Liver (tissue), 3 donors: ENCODE results near the gene DPF3.

ENCODE experiments used
- RAD21 ChIP-seq, 2 donors: IDR thresholded peaks; 2 replicates each; pipeline ENCODE4 v1.6.1; 2016; ENCODE audit warnings: antibody characterized with exemption in 2 of 2, mild to moderate bottlenecking in 2 of 2
- SP1 ChIP-seq: IDR thresholded peaks from 2 replicates; pipeline ENCODE4 v1.6.1; 2018; ENCODE audit warnings: antibody characterized with exemption, mild to moderate bottlenecking
- TAF1 ChIP-seq: conservative IDR thresholded peaks from 2 replicates; pipeline ENCODE4 v1.6.1; 2016; ENCODE audit warnings: antibody characterized with exemption, mild to moderate bottlenecking
- YY1 ChIP-seq: IDR thresholded peaks from 2 replicates; pipeline ENCODE4 v1.6.1; 2016; ENCODE audit warnings: antibody characterized with exemption, mild to moderate bottlenecking
- TF ChIP-seq, protein P1 (sequence below): fragments of 150-350 bp; IDR thresholded peaks from 2 replicates; pipeline ENCODE4 v1.5.1; 2017; ENCODE audit warnings: improper control_type of control experiment, low read depth, low read length; ENCODE audit not compliant: missing input control
- TF ChIP-seq, protein P2 (sequence below): IDR thresholded peaks from 2 replicates; pipeline ENCODE4 v1.6.1; 2016; ENCODE audit warnings: antibody characterized with exemption, mild to moderate bottlenecking
- TF ChIP-seq, protein P3 (sequence below): IDR thresholded peaks from 2 replicates; pipeline ENCODE4 v1.6.1; 2016; ENCODE audit warnings: antibody characterized with exemption
- donor health status: healthy.
- donor health status: healthy.

DNA sequence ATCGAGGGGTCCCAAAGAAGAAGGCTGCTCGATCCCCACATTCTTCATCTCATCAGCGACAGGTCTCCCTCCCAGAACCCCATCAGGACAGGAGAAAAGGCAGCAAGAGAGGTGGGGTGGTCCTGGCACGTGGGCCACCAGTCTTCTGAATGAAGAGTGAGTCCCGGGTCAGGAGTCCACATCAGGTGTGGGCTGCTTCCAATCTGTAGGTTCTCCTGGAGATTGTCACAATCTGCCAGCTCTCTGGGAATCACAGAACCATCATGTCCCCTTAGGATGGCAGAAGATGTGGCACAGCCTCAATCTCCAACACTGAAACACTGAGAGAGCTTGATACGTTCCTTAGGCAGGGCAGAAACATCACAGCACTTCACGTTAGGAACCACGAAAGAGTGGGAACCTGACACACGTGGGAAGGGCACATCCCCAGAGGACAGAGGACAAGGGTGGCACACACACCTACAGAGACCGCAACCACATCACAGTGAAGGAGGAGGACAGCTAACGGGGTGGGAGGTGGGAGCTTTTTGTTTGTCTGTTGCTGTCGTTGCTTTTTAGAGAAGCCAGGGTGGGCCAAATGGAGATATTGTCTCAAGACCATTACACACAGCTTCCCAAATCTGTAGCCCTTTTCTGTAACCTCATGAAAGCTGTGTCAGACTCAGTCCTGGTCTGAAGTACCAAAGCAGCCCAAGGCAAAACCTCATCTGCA, 284.5 kb downstream of the DPF3 start:
- TF ChIP-seq RAD21 (IDR thresholded peaks at IDR 0.05) (no peak), YY1 (no peak), SP1 (no peak), TAF1 (no peak)
- TF ChIP-seq, protein P1, sequence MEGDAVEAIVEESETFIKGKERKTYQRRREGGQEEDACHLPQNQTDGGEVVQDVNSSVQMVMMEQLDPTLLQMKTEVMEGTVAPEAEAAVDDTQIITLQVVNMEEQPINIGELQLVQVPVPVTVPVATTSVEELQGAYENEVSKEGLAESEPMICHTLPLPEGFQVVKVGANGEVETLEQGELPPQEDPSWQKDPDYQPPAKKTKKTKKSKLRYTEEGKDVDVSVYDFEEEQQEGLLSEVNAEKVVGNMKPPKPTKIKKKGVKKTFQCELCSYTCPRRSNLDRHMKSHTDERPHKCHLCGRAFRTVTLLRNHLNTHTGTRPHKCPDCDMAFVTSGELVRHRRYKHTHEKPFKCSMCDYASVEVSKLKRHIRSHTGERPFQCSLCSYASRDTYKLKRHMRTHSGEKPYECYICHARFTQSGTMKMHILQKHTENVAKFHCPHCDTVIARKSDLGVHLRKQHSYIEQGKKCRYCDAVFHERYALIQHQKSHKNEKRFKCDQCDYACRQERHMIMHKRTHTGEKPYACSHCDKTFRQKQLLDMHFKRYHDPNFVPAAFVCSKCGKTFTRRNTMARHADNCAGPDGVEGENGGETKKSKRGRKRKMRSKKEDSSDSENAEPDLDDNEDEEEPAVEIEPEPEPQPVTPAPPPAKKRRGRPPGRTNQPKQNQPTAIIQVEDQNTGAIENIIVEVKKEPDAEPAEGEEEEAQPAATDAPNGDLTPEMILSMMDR: no peak
- TF ChIP-seq, protein P2, sequence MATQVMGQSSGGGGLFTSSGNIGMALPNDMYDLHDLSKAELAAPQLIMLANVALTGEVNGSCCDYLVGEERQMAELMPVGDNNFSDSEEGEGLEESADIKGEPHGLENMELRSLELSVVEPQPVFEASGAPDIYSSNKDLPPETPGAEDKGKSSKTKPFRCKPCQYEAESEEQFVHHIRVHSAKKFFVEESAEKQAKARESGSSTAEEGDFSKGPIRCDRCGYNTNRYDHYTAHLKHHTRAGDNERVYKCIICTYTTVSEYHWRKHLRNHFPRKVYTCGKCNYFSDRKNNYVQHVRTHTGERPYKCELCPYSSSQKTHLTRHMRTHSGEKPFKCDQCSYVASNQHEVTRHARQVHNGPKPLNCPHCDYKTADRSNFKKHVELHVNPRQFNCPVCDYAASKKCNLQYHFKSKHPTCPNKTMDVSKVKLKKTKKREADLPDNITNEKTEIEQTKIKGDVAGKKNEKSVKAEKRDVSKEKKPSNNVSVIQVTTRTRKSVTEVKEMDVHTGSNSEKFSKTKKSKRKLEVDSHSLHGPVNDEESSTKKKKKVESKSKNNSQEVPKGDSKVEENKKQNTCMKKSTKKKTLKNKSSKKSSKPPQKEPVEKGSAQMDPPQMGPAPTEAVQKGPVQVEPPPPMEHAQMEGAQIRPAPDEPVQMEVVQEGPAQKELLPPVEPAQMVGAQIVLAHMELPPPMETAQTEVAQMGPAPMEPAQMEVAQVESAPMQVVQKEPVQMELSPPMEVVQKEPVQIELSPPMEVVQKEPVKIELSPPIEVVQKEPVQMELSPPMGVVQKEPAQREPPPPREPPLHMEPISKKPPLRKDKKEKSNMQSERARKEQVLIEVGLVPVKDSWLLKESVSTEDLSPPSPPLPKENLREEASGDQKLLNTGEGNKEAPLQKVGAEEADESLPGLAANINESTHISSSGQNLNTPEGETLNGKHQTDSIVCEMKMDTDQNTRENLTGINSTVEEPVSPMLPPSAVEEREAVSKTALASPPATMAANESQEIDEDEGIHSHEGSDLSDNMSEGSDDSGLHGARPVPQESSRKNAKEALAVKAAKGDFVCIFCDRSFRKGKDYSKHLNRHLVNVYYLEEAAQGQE: no peak
- TF ChIP-seq, protein P3, sequence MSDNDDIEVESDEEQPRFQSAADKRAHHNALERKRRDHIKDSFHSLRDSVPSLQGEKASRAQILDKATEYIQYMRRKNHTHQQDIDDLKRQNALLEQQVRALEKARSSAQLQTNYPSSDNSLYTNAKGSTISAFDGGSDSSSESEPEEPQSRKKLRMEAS: no peak
